Body of pancreas (tissue), 4 donors: Measurements from ENCODE around the gene CDH15. TPM values are rescaled to one million over a fixed set of nuclear protein-coding genes. Genes with fewer than 3 reads are reported as not detected.

Experiments used
- ATAC-seq: fragments of 150-250 bp; one replicate; pipeline ENCODE4 v1.9.1; 2016
- DNase-seq, 4 donors: peaks; one replicate each; pipeline ENCODE4 v3.0.0-alpha.2; 2019
- H3K27ac ChIP-seq, 4 donors: fragments of 200-600 bp; sonication (generic); 1 replicate in 3 of 4; 2 replicates in 1 of 4; pipeline versions ENCODE4 v1.5.1 to v1.6.1; 2016 to 2019; ENCODE audit warnings: mild to moderate bottlenecking in 1 of 4, mixed read lengths in 1 of 4, moderate library complexity in 1 of 4
- H3K27me3 ChIP-seq, 2 donors: fragments of 200-600 bp; sonication (generic); one replicate each; pipeline ENCODE4 v1.6.0; 2016; ENCODE audit warnings: mild to moderate bottlenecking in 1 of 2
- H3K36me3 ChIP-seq, 2 donors: fragments of 200-600 bp; sonication (generic); replicated peaks in 1 of 2; 2 replicates each; pipeline ENCODE4 v1.5.1; 2016; ENCODE audit warnings: low read depth in 2 of 2; ENCODE audit not compliant: insufficient read depth in 1 of 2
- H3K4me1 ChIP-seq: fragments of 200-600 bp; sonication (generic); one replicate; pipeline ENCODE4 v1.6.0; 2016
- H3K4me3 ChIP-seq, 2 donors: fragments of 200-600 bp; sonication (generic); 1 replicate in 1 of 2; 2 replicates in 1 of 2; pipeline ENCODE4 v1.5.1; 2016 to 2019
- H3K9me3 ChIP-seq, 3 donors: fragments of 200-600 bp; sonication (generic); 1 replicate in 2 of 3; 2 replicates in 1 of 3; pipeline ENCODE4 v1.5.1; 2016
- CTCF ChIP-seq, 7 experiments: fragments of 450-650 bp in 4 of 7; fragments of 200-600 bp in 3 of 7; sonication (generic) in 3 of 7; IDR thresholded peaks; one replicate each; pipeline ENCODE4 v1.5.1; 2016 to 2019; ENCODE audit warnings: antibody characterized with exemption in 7 of 7
- POLR2A ChIP-seq, 3 donors: fragments of 450-650 bp; IDR thresholded peaks; one replicate each; pipeline ENCODE4 v1.6.1; 2016; ENCODE audit warnings: antibody characterized with exemption in 3 of 3, mild to moderate bottlenecking in 2 of 3
- WGBS, 2 donors: methylation state at CpG; one replicate each; pipeline ENCODE4 v1.1.5; 2017; 5-methylcytosine and 5-hydroxymethylcytosine counted together
- intact Hi-C: fragments of 100-400 bp; cut with DNase I; formaldehyde crosslinking; loops from one replicate; pipeline ENCODE4 v1.15.1; 2023
- total RNA-seq, 2 donors: library from RNA; depleted of rRNA; stranded (reverse); fragments of >200 nt; gene quantifications; one replicate each; pipeline ENCODE4 v1.1.0, GENCODE V29; 2016

The CDH15 gene
- total RNA-seq, 2 donors from 2014 or later = 1.0 TPM; not detected in 1

- intact Hi-C loops = no loop called here
- no peak for ATAC-seq
- no peak for TF ChIP-seq CTCF (IDR thresholded peaks at IDR 0.05)
- TF ChIP-seq POLR2A (IDR thresholded peaks at IDR 0.05) = no peak
- DNase-seq = no peak
- no peaks in the 10 kb centered on the region for H3K9me3 ChIP-seq
- no peaks in the 10 kb centered on the region for H3K4me1 ChIP-seq
- H3K4me3 ChIP-seq = no peak overlapping the region
- H3K36me3 ChIP-seq = peaks cover 0 to 7% of the 10 kb centered on the region in 2 donors
- 89 to 96% methylated on average over 4 to 12 of the region's 12 CpGs for WGBS, 2 donors
- no peak overlapping the region for H3K27ac ChIP-seq
- no peaks in the 10 kb centered on the region for H3K27me3 ChIP-seq
Observed at GRCh38 chr16:89139907-89140361, 31.6 kb upstream of the CDH15 start.

DNA sequence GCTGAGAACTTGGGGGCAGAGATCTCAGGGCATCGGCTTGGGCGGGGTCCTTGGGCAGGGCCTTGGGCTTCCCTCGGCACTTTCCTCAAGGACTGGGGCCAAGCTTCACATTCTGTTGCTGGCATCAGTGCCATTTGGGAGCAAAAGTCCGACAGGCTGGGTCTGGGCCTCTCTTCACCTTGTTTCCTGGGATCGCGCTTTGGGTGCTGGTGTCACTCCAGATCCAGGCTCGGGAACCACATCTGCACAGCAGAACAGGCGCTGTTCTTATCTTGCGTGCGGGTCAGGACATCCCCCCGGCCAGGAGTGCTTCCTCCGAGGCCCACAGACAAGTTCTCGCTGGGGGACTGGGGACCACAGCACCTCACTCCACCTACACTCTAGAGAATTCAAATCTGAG lies 31.1 kb upstream of the CDH15 start:
- 88% methylated on average over 3 to 13 of the region's 13 CpGs for WGBS, 2 donors
- intact Hi-C loops = no loop called here

GRCh38 chr16:89140981-89141883 lies 30.3 kb upstream of the CDH15 start:
- TF ChIP-seq CTCF (IDR thresholded peaks at IDR 0.05) (no peak), POLR2A (IDR thresholded peaks at IDR 0.05) (no peak)
- H3K9me3 ChIP-seq = no peaks in the 10 kb centered on the region
- 92 to 95% methylated on average over 19 to 31 of the region's 31 CpGs for WGBS, 2 donors
- H3K36me3 ChIP-seq = peaks cover 0 to 7% of the 10 kb centered on the region in 2 donors
- no peaks in the 10 kb centered on the region for H3K27me3 ChIP-seq
- intact Hi-C loops = no loop called here
- no peaks in the 10 kb centered on the region for H3K4me1 ChIP-seq
- no peak overlapping the region for H3K4me3 ChIP-seq
- ATAC-seq = no peak
- DNase-seq = no peak
- H3K27ac ChIP-seq = no peak overlapping the region

More for the DNA sequence above, 31.1 kb upstream of the CDH15 start:
- no peak for ATAC-seq
- H3K4me3 ChIP-seq = no peak overlapping the region
- H3K27me3 ChIP-seq = no peaks in the 10 kb centered on the region
- H3K36me3 ChIP-seq = peaks cover 0 to 7% of the 10 kb centered on the region in 2 donors
- no peak for TF ChIP-seq POLR2A (IDR thresholded peaks at IDR 0.05)
- no peak for TF ChIP-seq CTCF (IDR thresholded peaks at IDR 0.05)
- H3K27ac ChIP-seq = no peak overlapping the region
- no peak for DNase-seq
- H3K4me1 ChIP-seq = no peaks in the 10 kb centered on the region
- no peaks in the 10 kb centered on the region for H3K9me3 ChIP-seq

DNA sequence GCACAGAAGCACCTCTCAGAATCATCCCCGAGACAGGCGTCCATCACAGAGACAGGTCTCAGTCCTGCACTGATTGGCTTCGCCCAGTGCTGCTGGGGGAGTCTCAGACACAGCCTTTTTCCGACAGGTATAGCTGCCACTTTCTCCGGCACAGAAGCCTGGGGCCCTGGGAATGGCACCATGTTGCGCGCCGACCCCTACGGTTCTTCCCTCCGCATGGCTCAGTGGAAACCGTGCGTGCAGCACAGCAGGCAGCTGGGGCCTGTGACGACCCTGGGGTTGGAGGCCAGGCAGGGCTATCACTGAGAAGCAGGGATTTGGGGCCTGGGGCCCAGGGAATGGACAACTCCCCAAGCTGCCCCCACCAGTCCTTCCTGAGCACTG lies 29.7 kb upstream of the CDH15 start:
- H3K27me3 ChIP-seq = no peaks in the 10 kb centered on the region
- H3K27ac ChIP-seq = no peak overlapping the region
- DNase-seq = no peak
- H3K36me3 ChIP-seq = peaks cover 0 to 7% of the 10 kb centered on the region in 2 donors
- H3K9me3 ChIP-seq = no peaks in the 10 kb centered on the region
- H3K4me3 ChIP-seq = no peak overlapping the region
- H3K4me1 ChIP-seq = no peaks in the 10 kb centered on the region
- no peak for ATAC-seq
- TF ChIP-seq CTCF (IDR thresholded peaks at IDR 0.05) (no peak), POLR2A (IDR thresholded peaks at IDR 0.05) (no peak)
- intact Hi-C loops = no loop called here
- WGBS, 2 donors = 96 to 97% methylated on average over 5 to 10 of the region's 13 CpGs
